ENCODE results near the gene PAK1.
"Not testable (repeated sequence)": the region's sequence is repeated elsewhere in the genome, so short reads cannot be mapped to it uniquely, and the experiment has no call there.

Gene PAK1

DNA sequence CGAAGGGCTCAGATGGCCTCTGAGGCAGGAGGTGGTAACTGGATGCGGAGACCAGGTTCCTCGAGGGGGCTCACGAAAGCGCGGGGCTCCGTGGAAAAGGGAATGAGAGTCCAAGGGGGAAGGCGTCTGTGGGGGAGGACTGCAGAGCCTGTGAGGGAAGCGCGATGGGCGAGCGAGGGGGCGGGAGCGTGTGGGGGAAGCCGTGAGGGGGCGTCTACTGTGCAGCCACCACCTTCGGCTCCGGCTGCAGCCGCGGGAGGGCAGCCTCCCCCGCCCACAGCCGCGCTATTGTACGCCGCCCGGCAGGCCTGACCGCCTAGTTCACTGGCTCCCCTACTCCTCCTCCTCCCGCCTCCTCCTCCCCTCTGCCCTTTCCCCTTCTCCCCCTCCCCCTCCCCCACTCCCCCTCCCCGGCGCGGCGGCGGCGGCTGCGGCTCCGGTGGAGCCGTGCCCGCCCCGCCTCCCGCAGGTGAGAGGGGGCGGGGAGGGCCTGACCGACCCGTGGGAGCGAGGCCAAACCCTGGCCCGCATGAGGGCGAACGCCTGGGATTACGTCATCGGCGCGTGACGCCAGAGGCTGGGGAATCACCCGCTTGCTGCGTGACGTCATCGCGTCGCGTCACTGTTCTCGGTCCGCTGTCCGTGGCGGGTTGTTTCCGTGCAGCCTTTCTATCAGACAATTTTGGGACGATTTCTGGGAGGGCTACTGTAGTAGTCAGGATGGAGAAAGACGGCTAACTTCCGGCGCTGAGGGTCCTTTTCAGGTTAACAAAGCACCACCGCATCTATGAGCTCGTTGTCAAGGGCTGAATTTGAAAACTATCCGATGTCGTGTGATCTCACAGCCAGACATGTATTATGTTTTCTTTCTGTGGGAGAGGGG lies at the start of gene PAK1:
Gene PAK1, minus strand, starts transcription at position 294 of the 883 bp plus-strand sequence. CDS start 81,574 bp downstream, outside the sequence.
- peak; percentile 59 to 72 for DNase-seq

DNA sequence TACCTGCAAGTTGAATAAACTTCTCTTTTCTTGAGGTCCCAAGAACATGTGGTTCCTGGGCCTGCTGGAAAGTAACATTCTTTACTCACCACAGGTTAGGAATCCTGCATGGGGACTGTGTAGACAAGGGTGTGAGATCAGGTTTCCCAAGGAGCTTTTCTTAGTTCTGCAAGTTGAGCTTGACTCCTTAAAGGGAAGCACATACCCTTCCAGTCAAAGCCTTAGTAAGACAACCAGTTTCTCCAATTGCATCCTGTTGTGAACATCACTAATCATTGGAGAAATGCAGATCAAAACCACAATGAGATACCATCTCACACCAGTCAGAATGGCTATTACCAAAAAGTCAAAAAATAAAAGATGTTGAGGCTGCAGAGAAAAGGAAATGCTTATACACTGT lies 48.3 kb upstream of the PAK1 start:
- DNase-seq: no peak

DNA sequence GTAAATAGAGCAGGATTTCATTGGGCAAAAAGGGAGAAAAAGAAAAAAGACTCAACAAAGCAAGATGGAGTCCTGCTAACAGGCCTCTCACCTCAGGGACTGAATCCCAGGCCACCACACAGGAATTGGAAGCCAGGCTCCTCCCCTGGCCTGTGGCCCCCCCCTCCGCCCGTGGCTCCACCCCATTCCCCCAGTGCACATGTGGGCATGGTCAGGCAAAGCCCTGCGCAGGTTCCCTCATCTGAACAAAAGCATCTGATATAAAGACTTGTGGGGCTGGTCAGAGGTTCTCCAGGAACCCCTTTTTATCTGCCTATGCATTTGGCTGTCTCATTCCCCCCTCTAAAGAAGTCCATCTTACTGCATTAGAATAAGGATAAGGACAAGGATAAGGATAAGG lies 46.0 kb upstream of the PAK1 start:
- DNase-seq: no peak

DNA sequence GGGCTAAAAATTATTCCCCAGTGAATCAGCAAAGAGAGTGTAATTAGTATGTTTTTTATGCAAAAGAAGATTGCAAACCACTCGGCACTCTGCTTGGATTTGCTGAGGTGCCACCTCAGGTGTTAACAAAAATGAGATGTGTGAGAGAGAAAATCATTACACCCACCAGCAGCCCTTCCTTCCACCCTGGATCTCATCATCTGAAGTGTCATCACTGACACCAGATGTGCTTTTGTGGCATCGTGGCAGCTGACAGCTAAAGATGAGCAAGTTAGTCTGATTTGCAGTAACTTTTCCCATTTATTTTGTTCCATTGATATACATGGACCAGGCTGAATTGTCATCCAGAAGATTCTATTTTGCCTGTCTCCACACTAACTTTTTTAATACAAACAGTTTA lies 44.6 kb upstream of the PAK1 start:
- no peak for DNase-seq

DNA sequence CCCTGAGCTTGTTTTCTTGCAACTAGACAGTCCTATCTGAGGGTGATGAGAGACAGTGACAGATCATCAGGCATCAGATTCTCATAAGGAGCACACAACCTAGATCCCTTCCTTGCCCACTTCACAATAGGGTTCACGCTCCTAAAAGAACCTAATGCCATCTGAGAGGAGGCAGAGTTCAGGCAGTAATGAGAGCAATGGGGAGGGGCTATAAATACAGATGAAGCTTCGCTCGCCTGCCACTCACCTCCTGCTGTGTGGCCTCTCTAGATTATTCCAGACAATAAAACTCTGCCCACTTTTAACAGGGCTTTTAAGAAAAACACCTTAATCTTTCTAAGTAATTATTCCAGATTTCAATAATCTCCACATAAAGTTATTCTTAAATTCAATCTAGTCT lies 43.9 kb upstream of the PAK1 start:
- DNase-seq: no peak

DNA sequence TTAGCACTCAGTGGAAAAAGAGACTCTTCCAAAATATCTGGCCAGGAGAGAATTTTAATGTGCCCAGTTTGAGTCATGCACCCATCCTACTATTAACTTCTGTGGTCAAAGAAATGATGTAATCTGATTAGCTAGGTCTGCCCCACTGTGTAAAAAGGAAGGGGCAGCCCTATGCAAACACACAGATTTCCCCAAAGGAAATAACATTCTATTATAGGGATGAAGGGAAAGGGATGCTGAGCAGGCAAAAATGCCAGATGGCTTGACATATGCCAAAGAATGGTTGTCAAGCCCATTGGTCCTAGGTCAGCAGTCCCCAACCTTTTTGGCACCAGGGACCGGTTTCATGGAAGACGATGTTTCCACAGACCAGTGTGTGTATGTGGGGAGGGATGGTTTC lies 43.3 kb upstream of the PAK1 start:
- DNase-seq: no peak

DNA sequence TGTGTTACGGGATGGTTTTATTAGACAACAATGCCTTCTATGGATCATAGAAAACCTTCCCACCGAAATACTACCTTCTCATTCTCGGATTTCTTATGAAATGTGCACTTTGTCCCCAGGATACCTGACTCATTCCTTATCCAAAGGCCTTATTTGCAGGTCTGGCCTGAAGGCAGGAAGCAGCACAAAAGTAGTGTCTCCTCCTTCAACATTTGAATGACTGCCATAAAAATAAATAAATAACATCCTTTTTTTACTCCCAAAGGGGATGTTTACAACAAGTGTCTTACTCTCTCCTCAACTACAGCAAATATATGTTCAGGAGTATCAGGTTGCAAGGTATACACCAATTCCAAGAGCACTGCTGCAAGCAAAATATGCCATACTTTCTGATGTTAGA lies 41.6 kb upstream of the PAK1 start:
- DNase-seq: no peak

DNA sequence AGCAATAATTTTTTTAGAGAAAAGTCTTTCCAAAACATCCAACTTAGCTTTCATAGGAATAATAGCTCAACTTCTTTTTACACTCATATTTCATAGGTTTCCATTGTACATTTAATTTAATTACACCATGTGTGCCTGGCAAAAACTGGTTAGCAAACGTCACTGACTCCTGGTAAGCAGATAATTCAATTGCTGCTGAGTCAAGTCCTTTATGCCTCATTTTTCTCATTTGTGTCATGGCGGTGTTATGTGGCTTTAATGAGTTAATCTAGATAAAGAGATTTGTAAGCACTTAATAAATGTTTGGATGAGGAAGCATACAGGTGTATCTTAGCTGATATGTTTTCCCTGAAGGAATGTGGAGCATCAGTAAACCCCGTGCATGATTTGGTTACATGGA lies 41.2 kb upstream of the PAK1 start:
- no peak for DNase-seq

DNA sequence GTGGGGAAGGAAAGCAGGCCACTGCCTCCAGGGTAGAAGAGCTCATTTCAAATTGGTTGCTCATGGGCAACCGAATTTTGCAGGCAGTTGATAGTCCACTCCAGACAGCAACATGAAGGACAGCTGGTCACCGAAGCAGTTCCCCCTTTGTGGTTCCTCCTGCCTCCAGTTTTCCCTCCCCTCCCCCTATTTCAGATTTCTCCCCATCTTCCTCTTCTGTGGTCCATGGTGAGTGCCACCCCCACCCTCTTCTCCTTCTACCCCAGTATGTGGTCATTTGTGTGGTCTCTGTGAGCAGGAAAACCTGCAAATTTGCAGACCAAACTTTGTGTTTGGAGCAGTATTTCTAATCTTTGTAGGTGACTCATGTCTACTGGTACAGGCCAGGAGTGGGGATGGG lies 38.2 kb upstream of the PAK1 start:
- DNase-seq: no peak

DNA sequence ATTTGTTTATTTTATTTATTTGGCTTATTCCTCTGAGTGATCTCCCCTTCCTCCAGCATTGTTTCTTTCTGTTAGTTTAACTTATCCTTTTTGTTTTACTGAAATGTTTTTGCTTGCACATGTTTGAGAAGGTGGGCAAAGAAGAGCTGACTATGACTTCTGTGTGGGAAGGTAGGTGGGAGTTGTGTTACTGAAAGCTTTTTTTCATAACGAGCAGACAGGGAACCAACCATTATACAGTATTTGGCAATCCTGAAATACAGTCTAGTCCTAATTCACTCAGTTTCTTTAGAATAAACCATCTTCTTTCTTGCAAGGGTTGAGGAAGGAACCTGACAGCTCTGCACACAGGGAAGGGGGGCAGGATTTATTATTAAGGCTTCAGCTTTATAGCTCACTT lies 37.0 kb upstream of the PAK1 start:
- DNase-seq: no peak

DNA sequence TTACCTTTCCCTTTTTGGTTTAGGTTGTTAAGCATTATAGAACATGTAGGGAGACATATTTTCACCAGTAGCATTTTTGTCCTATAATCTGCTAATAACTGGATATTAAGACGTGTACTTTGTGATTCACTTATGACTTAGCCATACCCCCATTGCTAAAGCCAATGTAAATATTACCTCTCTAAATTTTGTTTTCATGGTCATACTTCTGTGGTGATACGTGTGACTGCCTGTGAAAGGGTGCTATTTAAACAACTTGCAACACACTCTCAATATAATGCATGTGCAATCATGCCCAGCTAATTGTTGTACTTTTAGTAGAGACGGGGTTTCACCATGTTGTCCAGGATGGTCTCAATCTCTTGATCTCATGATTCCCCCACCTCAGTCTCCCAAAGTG lies 36.2 kb upstream of the PAK1 start:
- DNase-seq: no peak

DNA sequence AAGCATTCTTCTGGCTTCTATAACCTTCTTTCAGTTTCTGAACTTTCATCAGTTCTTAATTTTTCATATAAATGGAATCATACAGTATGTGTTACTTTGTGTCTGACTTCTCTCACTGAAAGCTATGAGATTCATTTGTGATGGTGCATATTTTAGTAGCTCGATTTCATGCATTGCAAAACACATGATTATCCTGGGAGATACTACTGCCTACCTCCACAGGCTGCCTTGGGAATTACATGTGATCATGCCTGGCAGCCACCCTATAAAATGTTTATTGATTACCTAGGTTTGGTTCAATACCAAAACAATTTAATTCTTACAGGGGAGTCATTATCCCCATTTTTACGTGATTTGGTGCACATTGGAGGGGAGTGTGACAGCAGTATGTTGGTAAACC lies 34.1 kb upstream of the PAK1 start:
- DNase-seq: no peak

DNA sequence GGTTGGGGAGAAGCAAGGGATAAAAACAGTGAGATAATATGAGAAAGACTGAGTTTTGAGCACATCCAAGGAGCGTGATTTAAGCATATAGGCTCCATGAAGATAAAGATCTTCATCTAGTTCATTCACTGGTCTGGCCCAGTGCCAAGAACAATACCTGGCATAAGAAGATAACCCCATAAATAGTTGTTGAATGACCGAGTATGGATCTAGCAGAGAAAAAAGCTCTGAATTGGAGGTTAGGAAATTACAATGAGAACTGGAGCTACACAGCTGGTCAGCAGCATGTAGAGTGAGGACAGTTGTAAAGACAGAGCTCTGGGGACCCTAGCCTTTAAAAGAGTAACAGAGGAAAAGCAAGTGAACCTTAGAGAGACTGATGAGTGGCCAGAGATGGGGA lies 33.0 kb upstream of the PAK1 start:
- no peak for DNase-seq

DNA sequence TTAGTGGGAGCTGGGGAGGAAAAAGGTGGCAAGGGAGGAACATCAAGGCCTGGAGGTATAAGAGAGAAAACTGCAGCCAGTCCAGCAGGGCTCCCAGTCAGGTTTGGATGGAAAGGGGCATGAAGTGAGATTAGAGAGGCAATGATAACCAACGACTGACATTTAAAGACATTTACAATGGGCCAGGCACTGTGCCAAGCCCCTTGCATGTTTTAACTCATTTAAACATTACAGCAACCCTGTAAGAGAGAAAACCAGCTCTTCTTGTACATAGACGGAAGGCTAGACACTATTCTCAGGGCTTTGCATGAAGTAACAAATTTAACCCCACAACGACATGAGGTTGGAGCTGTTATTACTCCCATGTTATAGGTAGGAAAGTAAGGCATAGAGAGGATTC lies 32.1 kb upstream of the PAK1 start:
- DNase-seq: no peak

DNA sequence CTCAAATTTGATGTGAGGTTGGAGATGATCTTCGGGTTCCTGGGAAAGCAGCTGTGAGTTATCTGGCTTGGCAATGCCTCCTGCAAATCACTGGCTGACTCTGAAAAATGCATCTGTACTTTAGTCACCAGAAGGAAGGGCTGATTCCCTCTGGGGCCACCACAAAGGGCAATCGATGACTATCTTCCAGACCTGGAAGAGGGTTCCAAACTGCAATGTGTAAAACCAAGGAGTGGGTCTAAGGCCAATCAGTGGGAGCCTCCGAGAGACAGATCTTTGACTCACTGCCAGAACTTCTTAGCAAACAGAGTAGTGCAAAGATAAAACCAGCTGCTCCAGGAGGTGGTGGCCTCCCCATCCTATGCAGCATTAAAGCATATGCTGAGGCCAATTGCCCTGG lies 29.1 kb upstream of the PAK1 start:
- no peak for DNase-seq

DNA sequence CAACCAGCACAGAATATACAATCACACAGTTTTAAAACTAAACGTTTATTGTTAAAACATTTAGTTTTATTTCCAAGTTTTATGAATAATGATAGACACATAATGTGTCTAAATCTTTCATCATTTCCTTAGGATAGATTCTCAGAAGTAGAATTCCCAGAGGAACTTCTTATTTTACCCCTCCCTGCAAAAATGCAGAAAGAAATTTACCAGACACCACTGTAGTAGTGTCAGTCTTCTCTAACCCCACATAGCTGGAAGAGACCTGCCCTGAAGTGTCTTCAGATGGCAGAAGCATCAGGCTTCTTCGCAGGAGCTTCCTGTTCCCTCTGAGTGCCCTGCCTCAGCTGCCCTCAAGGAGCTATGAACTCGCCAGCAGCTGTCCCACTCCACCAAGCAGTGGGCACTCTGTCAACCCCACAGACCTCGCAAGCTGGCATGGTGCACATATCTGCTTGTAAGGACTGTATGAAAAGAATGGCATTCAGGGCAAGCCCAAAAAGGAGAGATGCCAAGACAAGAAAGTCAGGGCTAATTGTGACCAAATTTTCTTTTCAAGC lies 28.5 kb upstream of the PAK1 start:
- DNase-seq: no peak

DNA sequence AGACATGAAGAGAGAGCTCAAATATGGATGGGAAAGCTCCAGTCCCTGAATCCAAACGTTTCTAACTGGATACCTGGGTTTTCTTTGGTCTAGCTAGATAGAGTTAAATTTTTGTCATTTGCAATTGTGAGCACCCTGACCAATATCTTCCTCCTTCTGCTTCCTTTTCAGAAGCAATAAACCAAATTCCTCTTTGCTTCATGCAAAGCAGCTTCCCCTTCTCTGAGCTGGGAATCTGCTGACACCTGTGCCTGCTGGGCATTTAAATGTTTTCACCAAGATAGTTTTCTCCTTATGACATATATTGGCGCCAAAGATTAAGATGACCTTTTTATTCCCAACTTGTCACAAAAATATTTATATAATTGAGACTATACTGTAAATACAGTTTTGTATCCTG lies 27.9 kb upstream of the PAK1 start:
- DNase-seq: no peak

DNA sequence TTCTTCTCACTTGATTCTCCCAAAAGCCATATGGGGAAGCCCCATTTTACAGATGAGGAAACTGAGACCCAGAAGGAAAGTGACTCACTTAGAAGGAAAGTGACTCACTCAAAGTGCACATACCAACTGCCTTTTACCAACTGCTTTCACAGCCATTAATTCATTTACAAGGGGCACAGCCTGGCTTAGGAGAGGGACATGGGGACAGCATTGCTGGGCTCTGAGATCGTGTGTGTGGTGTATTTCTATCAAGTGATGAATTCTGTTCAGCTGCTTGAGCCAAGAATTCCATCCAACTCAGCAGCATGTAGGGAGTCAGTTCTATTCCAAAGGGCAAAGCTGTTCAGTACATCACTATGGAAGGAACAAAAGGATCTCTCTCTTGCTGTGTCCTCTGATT lies 23.5 kb upstream of the PAK1 start:
- DNase-seq: no peak

DNA sequence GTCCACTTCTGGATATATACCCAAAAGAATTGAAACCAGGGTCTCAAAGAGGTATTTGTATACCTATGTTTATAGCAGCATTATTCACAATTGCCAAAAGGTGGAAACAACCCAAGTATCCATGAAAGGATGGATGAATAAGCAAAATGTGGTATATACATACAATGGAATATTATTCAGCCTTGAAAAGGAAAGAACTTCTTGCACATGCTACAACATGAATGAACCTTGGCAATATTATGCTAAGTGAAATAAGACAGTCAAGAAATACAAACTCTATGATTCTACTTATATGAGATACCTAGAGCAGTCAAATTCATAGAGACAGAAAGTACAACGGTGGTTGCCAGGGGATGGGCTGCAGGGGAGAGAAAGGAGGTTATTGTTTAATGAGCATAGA lies 21.6 kb upstream of the PAK1 start:
- DNase-seq: no peak

DNA sequence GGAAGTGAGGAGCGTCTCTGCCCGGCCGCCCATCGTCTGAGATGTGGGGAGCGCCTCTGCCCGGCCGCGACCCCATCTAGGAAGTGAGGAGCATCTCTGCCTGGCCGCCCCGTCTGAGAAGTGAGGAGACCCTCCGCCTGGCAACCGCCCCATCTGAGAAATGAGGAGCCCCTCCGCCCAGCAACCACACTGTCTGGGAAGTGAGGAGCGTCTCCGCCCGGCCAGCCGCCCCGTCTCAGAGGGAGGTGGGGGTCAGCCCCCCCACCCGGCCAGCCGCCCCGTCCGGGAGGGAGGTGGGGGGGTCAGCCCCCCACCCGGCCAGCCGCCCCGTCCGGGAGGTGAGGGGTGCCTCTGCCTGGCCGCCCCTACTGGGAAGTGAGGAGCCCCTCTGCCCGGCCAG lies 16.1 kb upstream of the PAK1 start:
- DNase-seq: not testable (repeated sequence)

DNA sequence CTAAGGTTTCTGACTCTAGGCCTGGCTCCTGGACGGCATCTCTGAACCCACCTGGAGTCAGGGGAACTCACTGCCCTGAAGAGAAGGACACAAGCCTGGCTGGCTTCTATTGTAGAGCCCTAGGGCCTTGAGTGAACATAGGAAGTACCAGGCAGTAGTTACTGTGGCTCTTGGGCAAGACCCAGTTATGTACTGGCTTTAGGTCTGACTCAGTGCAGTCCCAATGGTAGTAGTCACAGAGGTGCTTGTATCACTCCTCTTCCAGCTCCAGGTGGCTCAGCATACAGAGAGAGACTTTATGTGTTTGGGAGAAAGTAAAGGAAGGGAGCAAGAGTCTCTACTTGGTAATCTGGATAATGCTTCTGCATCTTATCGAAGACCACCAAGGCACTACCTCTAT lies 13.9 kb upstream of the PAK1 start:
- DNase-seq: no peak

DNA sequence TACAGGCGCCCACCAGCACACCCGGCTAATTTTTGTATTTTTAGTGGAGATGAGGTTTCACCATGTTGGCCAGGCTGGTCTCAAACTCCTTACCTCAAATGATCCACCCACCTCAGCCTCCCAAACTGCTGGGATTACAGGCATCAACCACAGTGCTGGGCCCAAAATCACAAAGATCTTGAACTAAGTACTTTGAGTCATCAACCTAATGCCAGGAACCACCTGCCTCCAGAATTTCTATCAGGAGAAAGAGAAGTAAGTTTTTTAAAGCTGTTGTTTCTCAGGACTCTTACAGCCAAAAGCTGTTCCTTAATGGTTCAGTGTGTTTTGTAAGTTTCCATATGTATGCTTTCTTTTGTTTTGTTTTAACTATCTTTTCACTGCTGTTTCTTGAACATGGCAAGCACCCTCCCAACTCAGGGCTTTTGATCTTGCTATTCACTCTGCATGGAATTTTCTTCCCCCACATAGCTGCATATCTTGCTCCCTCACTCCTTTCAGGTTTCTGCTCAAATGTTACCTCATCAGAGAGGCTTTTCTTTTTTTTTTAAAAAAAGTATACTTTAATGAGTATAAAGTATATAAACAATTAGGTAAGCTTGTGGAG lies 6.0 kb upstream of the PAK1 start:
- DNase-seq: no peak

DNA sequence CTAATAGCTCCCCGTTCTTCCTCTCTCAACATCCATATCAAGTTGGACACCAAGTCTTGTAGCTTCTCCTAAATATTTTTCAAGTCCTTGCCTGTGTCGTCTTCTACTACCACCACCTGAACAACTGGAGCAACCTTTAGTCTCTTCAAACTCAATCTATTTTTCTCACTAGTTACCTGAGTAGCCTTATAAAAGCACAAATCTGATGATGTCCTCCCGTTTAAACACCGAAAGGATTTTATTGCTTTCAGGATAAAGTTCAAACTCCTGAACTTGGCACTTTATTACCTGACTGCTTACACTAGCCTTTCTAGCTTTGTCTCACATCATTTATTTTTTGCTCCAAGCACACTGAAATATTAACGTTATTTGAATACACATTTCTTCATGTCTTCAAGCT lies 1.3 kb upstream of the PAK1 start:
- no peak for DNase-seq

DNA sequence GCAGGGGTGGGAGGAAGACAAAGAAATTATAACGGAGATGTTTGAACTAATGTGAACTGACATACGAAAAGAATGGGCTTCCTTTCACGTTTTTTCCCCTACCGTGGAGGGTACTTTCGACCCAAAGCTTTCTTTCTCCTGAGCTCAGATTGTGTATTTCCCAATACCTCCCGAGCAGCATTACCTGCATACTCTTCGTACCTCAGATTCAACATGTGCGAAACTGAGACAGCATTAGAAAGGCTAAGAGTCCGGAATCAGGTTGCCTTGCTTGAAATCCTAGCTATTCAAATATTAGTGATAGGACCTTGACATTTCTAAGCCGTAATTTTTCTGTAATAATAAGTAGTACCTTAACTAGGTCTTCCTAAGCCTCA lies 778 bp upstream of the PAK1 start:
- no peak for DNase-seq
